ENCODE measurements around the gene ZNF549. TPM values are rescaled to one million over a fixed set of nuclear protein-coding genes. Genes with fewer than 3 reads are reported as not detected.

ZNF549 gene
- total RNA-seq, 1 experiment from 2014 or later: 11.6 TPM

GRCh38 chr19:57560049-57560491, 32.9 kb downstream of the ZNF549 start:
- Mint-ChIP-seq H3K27me3 (ENCODE audit: low read depth) (peaks cover 8% of the 10 kb centered on the region), H3K27ac (peak overlapping the region in 1 of 3 experiments; percentile 89; a peak in 1 of 7 replicates), H3K4me3 (peak overlapping the region; percentile 89 to 98), H3K9me3 (peaks cover 53 to 54% of the 10 kb centered on the region in 2 experiments), H3K36me3 (ENCODE audit: insufficient read depth in 1 of 3, low read depth in 3 of 3) (peaks cover 31 to 48% (median 36%) of the 10 kb centered on the region in 3 experiments), H3K4me1 (peaks cover 10 to 12% of the 10 kb centered on the region in 2 experiments)
- H3K27ac ChIP-seq (ENCODE audit: insufficient read length, low read depth, low read length): no peak overlapping the region
- TF ChIP-seq CTCF (conservative IDR thresholded peaks at IDR 0.05): no peak
- H3K4ac ChIP-seq (ENCODE audit: low read depth, low read length): no peak overlapping the region
- H2BK15ac ChIP-seq (ENCODE audit: low read depth, low read length): no peak overlapping the region
- H2AK5ac ChIP-seq (ENCODE audit: insufficient read length, low read length): no peak overlapping the region
- peaks cover 19% of the 10 kb centered on the region for H3K9me3 ChIP-seq (ENCODE audit: control insufficient read depth, low read depth, low read length)
- no peak overlapping the region for H4K91ac ChIP-seq (ENCODE audit: insufficient read length, low read depth, low read length)
- no peak overlapping the region for H3T11ph ChIP-seq (ENCODE audit: low read length)
- no peak overlapping the region for H2BK120ac ChIP-seq (ENCODE audit: low read depth, low read length, poor library complexity, severe bottlenecking)
- no peak overlapping the region for H3K9ac ChIP-seq (ENCODE audit: extremely low read depth, insufficient read length, low read length)
- H4K20me1 ChIP-seq (ENCODE audit: control insufficient read depth, insufficient read depth, insufficient read length): no peaks in the 10 kb centered on the region
- H2AFZ ChIP-seq (ENCODE audit: low read length): no peak overlapping the region
- no peaks in the 10 kb centered on the region for H3K4me1 ChIP-seq (ENCODE audit: insufficient read depth, low read length)
- no peaks in the 10 kb centered on the region for H3K27me3 ChIP-seq (ENCODE audit: insufficient read depth, low read length)
- no peak overlapping the region for H3K14ac ChIP-seq (ENCODE audit: insufficient read depth, low read length)
- H3K79me1 ChIP-seq (ENCODE audit: insufficient read depth, low read depth, low read length, poor library complexity, severe bottlenecking): no peaks in the 10 kb centered on the region
- no peak overlapping the region for H2BK5ac ChIP-seq (ENCODE audit: insufficient read length, low read length)
- no peak overlapping the region for H4K8ac ChIP-seq (replicated peaks; ENCODE audit: insufficient read length, low read depth, low read length)
- peaks cover 6% of the 10 kb centered on the region for H3K79me2 ChIP-seq (ENCODE audit: insufficient read depth, low read length)
- H3K18ac ChIP-seq (ENCODE audit: insufficient read length, low read depth, low read length): no peak overlapping the region
- no peak overlapping the region for H2BK12ac ChIP-seq (ENCODE audit: insufficient read length, low read depth, low read length)
- DNase-seq: no peak
- WGBS (ENCODE audit: extremely low coverage, insufficient read length, low lambda C conversion rate): no CpG with 5 or more reads among the region's 23 CpGs
- no peak overlapping the region for H3K56ac ChIP-seq (ENCODE audit: insufficient read length, low read depth, low read length)
- no peak overlapping the region for H3K23ac ChIP-seq (ENCODE audit: insufficient read length, low read depth, low read length)
- no peak overlapping the region for H3K4me2 ChIP-seq (ENCODE audit: insufficient read depth, insufficient read length, low read length)
- H3K23me2 ChIP-seq (ENCODE audit: insufficient read length, low read depth, low read length, poor library complexity, severe bottlenecking): peaks cover 5% of the 10 kb centered on the region
- no peak overlapping the region for H4K5ac ChIP-seq (ENCODE audit: insufficient read length, low read depth, low read length)
- no peak overlapping the region for H2BK20ac ChIP-seq (ENCODE audit: low read depth, low read length, poor library complexity, severe bottlenecking)

All from H9 (cell line).